ENCODE results near the gene ZFYVE26. TPM values are rescaled to one million over a fixed set of nuclear protein-coding genes. Genes with fewer than 3 reads are reported as not detected.

ZFYVE26 gene
- total and polyA plus RNA-seq, 2 donors (not counting 1 experiment from before 2014, with no cell fraction given): 10.9 to 46.3 TPM

DNA sequence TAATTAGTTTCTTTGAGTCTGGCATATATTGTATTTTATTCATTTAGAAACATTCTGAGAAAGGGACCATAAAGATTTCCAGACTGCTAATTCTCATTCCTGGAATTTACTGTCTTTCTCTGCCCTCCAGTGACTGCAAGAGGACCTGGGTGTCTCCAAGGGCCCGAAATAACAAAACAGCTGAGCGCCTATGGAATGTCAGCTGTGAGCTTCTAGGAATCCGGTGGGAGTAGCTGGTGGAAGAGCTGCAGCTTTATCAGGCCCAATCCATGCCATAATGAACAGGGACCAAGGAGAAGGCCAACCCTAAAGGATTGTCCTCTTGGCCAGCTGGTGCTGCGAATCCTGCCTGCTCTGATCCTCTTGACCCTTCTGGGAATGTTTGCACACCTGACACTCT lies 82.8 kb downstream of the ZFYVE26 start:
- no peak overlapping the region for H3K9ac ChIP-seq (ENCODE audit: low read length)
- H3K27ac ChIP-seq (ENCODE audit: low read length in 2 of 2): no peak overlapping the region
- ATAC-seq (ENCODE audit: low read depth) (no peak), DNase-seq (no peak)
- H3K36me3 ChIP-seq (replicated peaks in 1 of 2; ENCODE audit: control extremely low read depth in 1 of 2, control insufficient read depth in 1 of 2, extremely low read depth in 1 of 2, insufficient read depth in 2 of 2, low read length in 1 of 2): no peaks in the 10 kb centered on the region
- no peak for TF ChIP-seq EZH2 (IDR thresholded peaks at IDR 0.05; ENCODE audit: borderline replicate concordance, insufficient read depth, low read depth, low read length, poor library complexity, severe bottlenecking)
- TF ChIP-seq, protein P1, sequence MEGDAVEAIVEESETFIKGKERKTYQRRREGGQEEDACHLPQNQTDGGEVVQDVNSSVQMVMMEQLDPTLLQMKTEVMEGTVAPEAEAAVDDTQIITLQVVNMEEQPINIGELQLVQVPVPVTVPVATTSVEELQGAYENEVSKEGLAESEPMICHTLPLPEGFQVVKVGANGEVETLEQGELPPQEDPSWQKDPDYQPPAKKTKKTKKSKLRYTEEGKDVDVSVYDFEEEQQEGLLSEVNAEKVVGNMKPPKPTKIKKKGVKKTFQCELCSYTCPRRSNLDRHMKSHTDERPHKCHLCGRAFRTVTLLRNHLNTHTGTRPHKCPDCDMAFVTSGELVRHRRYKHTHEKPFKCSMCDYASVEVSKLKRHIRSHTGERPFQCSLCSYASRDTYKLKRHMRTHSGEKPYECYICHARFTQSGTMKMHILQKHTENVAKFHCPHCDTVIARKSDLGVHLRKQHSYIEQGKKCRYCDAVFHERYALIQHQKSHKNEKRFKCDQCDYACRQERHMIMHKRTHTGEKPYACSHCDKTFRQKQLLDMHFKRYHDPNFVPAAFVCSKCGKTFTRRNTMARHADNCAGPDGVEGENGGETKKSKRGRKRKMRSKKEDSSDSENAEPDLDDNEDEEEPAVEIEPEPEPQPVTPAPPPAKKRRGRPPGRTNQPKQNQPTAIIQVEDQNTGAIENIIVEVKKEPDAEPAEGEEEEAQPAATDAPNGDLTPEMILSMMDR (IDR thresholded peaks at IDR 0.05): no peak
- ChIA-PET CTCF (no interaction called here), POLR2A (no interaction called here)
- no peaks in the 10 kb centered on the region for H3K27me3 Mint-ChIP-seq
- no peaks in the 10 kb centered on the region for H3K4me1 Mint-ChIP-seq
- H3K4me3 Mint-ChIP-seq: no peak overlapping the region
- no peak overlapping the region for H3K27ac Mint-ChIP-seq
- H2AFZ ChIP-seq (ENCODE audit: insufficient read depth, low read depth, low read length, poor library complexity, severe bottlenecking): no peak overlapping the region
- H3K4me1 ChIP-seq (ENCODE audit: control insufficient read depth in 2 of 2, insufficient read depth in 2 of 2, low read length in 2 of 2): no peaks in the 10 kb centered on the region
- H3K4me3 ChIP-seq (ENCODE audit: control extremely low read depth in 1 of 5, extremely low read depth in 1 of 5, insufficient read depth in 1 of 5, low read depth in 2 of 5, low read length in 4 of 5): no peak overlapping the region
- WGBS (ENCODE audit: insufficient coverage): 91% methylated on average over 4 of the region's 4 CpGs
- H3K27me3 ChIP-seq (replicated peaks in 1 of 4; ENCODE audit: control extremely low read depth in 1 of 4, control insufficient read depth in 3 of 4, insufficient read depth in 4 of 4, low read length in 3 of 4): no peaks in the 10 kb centered on the region
- H3K9me3 ChIP-seq (ENCODE audit: control extremely low read depth in 1 of 3, control insufficient read depth in 2 of 3, insufficient read depth in 1 of 3, low read length in 2 of 3): no peaks in the 10 kb centered on the region
- H3K4me2 ChIP-seq (replicated peaks; ENCODE audit: low read depth, low read length, poor library complexity, severe bottlenecking): no peak overlapping the region
- no peaks in the 10 kb centered on the region for H3K9me3 Mint-ChIP-seq (ENCODE audit: insufficient read depth)
- H4K20me1 ChIP-seq (ENCODE audit: control insufficient read depth, insufficient read depth, low read length, poor library complexity, severe bottlenecking): no peaks in the 10 kb centered on the region
- no peaks in the 10 kb centered on the region for H3K79me2 ChIP-seq (ENCODE audit: control insufficient read depth, insufficient read depth, low read length)
- intact Hi-C loops (cut with micrococcal nuclease): no loop called here

- Mint-ChIP-seq H3K4me3 (no peak overlapping the region), H3K27ac (no peak overlapping the region), H3K27me3 (peaks cover 17% of the 10 kb centered on the region), H3K9me3 (ENCODE audit: insufficient read depth) (no peaks in the 10 kb centered on the region), H3K4me1 (no peaks in the 10 kb centered on the region)
- H3K27me3 ChIP-seq (replicated peaks in 1 of 4; ENCODE audit: control extremely low read depth in 1 of 4, control insufficient read depth in 3 of 4, insufficient read depth in 4 of 4, low read length in 3 of 4): peaks cover 0 to 14% (median 0%) of the 10 kb centered on the region in 4 experiments
- no peak overlapping the region for H3K9ac ChIP-seq (ENCODE audit: low read length)
- H3K79me2 ChIP-seq (ENCODE audit: control insufficient read depth, insufficient read depth, low read length): no peaks in the 10 kb centered on the region
- H3K9me3 ChIP-seq (ENCODE audit: control extremely low read depth in 1 of 3, control insufficient read depth in 2 of 3, insufficient read depth in 1 of 3, low read length in 2 of 3): peaks cover 0 to 6% (median 0%) of the 10 kb centered on the region in 3 donors
- H3K4me1 ChIP-seq (ENCODE audit: control insufficient read depth in 2 of 2, insufficient read depth in 2 of 2, low read length in 2 of 2): no peaks in the 10 kb centered on the region
- no peak for DNase-seq
- ATAC-seq (ENCODE audit: low read depth): no peak
- 93% methylated on average over 14 of the region's 21 CpGs for WGBS (ENCODE audit: insufficient coverage)
- no peak overlapping the region for H3K4me2 ChIP-seq (replicated peaks; ENCODE audit: low read depth, low read length, poor library complexity, severe bottlenecking)
- H2AFZ ChIP-seq (ENCODE audit: insufficient read depth, low read depth, low read length, poor library complexity, severe bottlenecking): no peak overlapping the region
- no peaks in the 10 kb centered on the region for H4K20me1 ChIP-seq (ENCODE audit: control insufficient read depth, insufficient read depth, low read length, poor library complexity, severe bottlenecking)
- intact Hi-C loops (cut with micrococcal nuclease): no loop called here
- CTCF ChIA-PET: interaction anchor here (1.6 kb wide), 1 partner anchor 25 kb away, joined by 4 read pairs; no protein-coding TSS in a partner anchor
- no peaks in the 10 kb centered on the region for H3K36me3 ChIP-seq (replicated peaks in 1 of 2; ENCODE audit: control extremely low read depth in 1 of 2, control insufficient read depth in 1 of 2, extremely low read depth in 1 of 2, insufficient read depth in 2 of 2, low read length in 1 of 2)
- POLR2A ChIA-PET: no interaction called here
- no peak overlapping the region for H3K4me3 ChIP-seq (ENCODE audit: control extremely low read depth in 1 of 5, extremely low read depth in 1 of 5, insufficient read depth in 1 of 5, low read depth in 2 of 5, low read length in 4 of 5)
- H3K27ac ChIP-seq (ENCODE audit: low read length in 2 of 2): no peak overlapping the region
- TF ChIP-seq, protein P1 (IDR thresholded peaks at IDR 0.05): no peak
- no peak for TF ChIP-seq EZH2 (IDR thresholded peaks at IDR 0.05; ENCODE audit: borderline replicate concordance, insufficient read depth, low read depth, low read length, poor library complexity, severe bottlenecking)
Observed at GRCh38 chr14:67729072-67729885, 87.1 kb downstream of the ZFYVE26 start.

Measured in B cell (primary cell).